Kidney (tissue), 14 donors: ENCODE results near the gene NRXN3. TPM values are rescaled to one million over a fixed set of nuclear protein-coding genes. Genes with fewer than 3 reads are reported as not detected.

ENCODE experiments used
- DNase-seq, 5 donors: peaks; one replicate each; pipeline ENCODE4 v3.0.0-alpha.2; 2013 to 2020
- FAIRE-seq: peaks from 2 replicates; lab custom pipeline; 2012; peaks lifted over from hg19 to GRCh38; lab: Jason Lieb, UNC
- H3K27ac ChIP-seq, 2 donors: one replicate each; pipeline ENCODE4 v1.7.0; 2013; ENCODE audit warnings: low read depth in 2 of 2, low read length in 2 of 2, inconsistent platforms in 1 of 2
- H3K27me3 ChIP-seq: one replicate; pipeline ENCODE4 v1.7.1; 2013; ENCODE audit warnings: low read length, inconsistent platforms; ENCODE audit not compliant: control insufficient read depth, insufficient read depth
- H3K36me3 ChIP-seq, 3 donors: one replicate each; pipeline versions ENCODE4 v1.7.0 to v1.7.1; 2013; ENCODE audit warnings: low read length in 3 of 3, control low read depth in 1 of 3, inconsistent platforms in 1 of 3; ENCODE audit not compliant: insufficient read depth in 3 of 3, control insufficient read depth in 2 of 3
- H3K4me1 ChIP-seq, 3 donors: one replicate each; pipeline versions ENCODE4 v1.7.0 to v1.7.1; 2013; ENCODE audit warnings: low read length in 3 of 3, inconsistent platforms in 1 of 3, low read depth in 1 of 3; ENCODE audit not compliant: control insufficient read depth in 2 of 3, insufficient read depth in 2 of 3
- H3K4me3 ChIP-seq, 3 donors: one replicate each; pipeline versions ENCODE4 v1.7.0 to v1.8.1; 2013; ENCODE audit warnings: low read length in 3 of 3, control low read depth in 1 of 3, inconsistent platforms in 1 of 3
- H3K9ac ChIP-seq, 3 donors: one replicate each; pipeline versions ENCODE4 v1.7.0 to v1.7.1; 2013; ENCODE audit warnings: low read length in 3 of 3, control low read depth in 1 of 3, inconsistent platforms in 1 of 3
- H3K9me3 ChIP-seq, 3 donors: one replicate each; pipeline versions ENCODE4 v1.7.0 to v1.7.1; 2013; ENCODE audit warnings: low read length in 3 of 3, control low read depth in 1 of 3, inconsistent platforms in 1 of 3; ENCODE audit not compliant: control insufficient read depth in 2 of 3, insufficient read depth in 1 of 3
- CTCF ChIP-seq: IDR thresholded peaks from 3 replicates; pipeline ENCODE4 v1.5.1; 2012; ENCODE audit warnings: mild to moderate bottlenecking, moderate library complexity, borderline replicate concordance; ENCODE audit not compliant: insufficient read depth; ENCODE audit errors: extremely low read depth
- intact Hi-C: fragments of 100-400 bp; cut with DNase I; formaldehyde crosslinking; loops from one replicate; pipeline ENCODE4 v1.11.1; 2022
- polyA plus RNA-seq: library from polyadenylated mRNA; stranded (reverse); fragments of 350-450 nt; fragmentation: Illumina TruSeq; extraction: RNeasy Lipid Tissue Mini Kit (QIAGEN cat#74804); gene quantifications from one replicate; pipeline ENCODE4 v1.2.3, GENCODE V29; 2014; ENCODE audit warnings: low read depth, low replicate concordance; ENCODE audit not compliant: insufficient read depth
- total RNA-seq: library from RNA; stranded (reverse); fragmentation: NEBNext Ultra II Directional; extraction: Animal tissue kit (Norgen Biotek cat#: 25700); gene quantifications from one replicate; pipeline ENCODE4 v1.2.1, GENCODE V29; 2021
- donor health status: control.
- donor health status: control.
- donor health status: control.
- donor health status: control.
- donor health status: control.
- donor health status: DM: yes; HTN: yes; CAD: no.
- donor health status: Normal renal cell carcinoma (clear cell type).

NRXN3 gene
- total and polyA plus RNA-seq, 2 donors from 2014 or later: 1.5 to 2.4 TPM

- Histone ChIP-seq H3K27ac (no peak overlapping the region), H3K9me3 (no peaks in the 10 kb centered on the region), H3K4me3 (no peak overlapping the region), H3K27me3 (no peaks in the 10 kb centered on the region), H3K4me1 (no peaks in the 10 kb centered on the region), H3K36me3 (no peaks in the 10 kb centered on the region), H3K9ac (no peak overlapping the region)
- intact Hi-C loops: no loop called here
- DNase-seq: no peak
- no peak for FAIRE-seq
- TF ChIP-seq CTCF: no peak
Measured at GRCh38 chr14:78340250-78340649, 170.1 kb downstream of the NRXN3 start.

GRCh38 chr14:78341827-78342389, 171.7 kb downstream of the NRXN3 start:
- Histone ChIP-seq H3K4me1 (no peaks in the 10 kb centered on the region), H3K9me3 (no peaks in the 10 kb centered on the region), H3K9ac (no peak overlapping the region), H3K36me3 (no peaks in the 10 kb centered on the region), H3K27me3 (no peaks in the 10 kb centered on the region), H3K4me3 (no peak overlapping the region), H3K27ac (no peak overlapping the region)
- intact Hi-C loops: no loop called here
- FAIRE-seq: no peak
- TF ChIP-seq CTCF: no peak
- DNase-seq: no peak

GRCh38 chr14:78342879-78343278, 172.7 kb downstream of the NRXN3 start:
- Histone ChIP-seq H3K9ac (no peak overlapping the region), H3K27ac (no peak overlapping the region), H3K36me3 (no peaks in the 10 kb centered on the region), H3K4me1 (no peaks in the 10 kb centered on the region), H3K27me3 (no peaks in the 10 kb centered on the region), H3K4me3 (no peak overlapping the region), H3K9me3 (no peaks in the 10 kb centered on the region)
- FAIRE-seq: no peak
- intact Hi-C loops: no loop called here
- DNase-seq: no peak
- no peak for TF ChIP-seq CTCF

- TF ChIP-seq CTCF: no peak
- FAIRE-seq (no peak), DNase-seq (no peak)
- intact Hi-C loops: no loop called here
- Histone ChIP-seq H3K9ac (no peak overlapping the region), H3K4me3 (no peak overlapping the region), H3K27me3 (no peaks in the 10 kb centered on the region), H3K9me3 (no peaks in the 10 kb centered on the region), H3K36me3 (no peaks in the 10 kb centered on the region), H3K4me1 (no peaks in the 10 kb centered on the region), H3K27ac (no peak overlapping the region)
Measured at GRCh38 chr14:78344290-78344689, 174.1 kb downstream of the NRXN3 start.
